Measurements from ENCODE around the gene ZC3H13.

DNA sequence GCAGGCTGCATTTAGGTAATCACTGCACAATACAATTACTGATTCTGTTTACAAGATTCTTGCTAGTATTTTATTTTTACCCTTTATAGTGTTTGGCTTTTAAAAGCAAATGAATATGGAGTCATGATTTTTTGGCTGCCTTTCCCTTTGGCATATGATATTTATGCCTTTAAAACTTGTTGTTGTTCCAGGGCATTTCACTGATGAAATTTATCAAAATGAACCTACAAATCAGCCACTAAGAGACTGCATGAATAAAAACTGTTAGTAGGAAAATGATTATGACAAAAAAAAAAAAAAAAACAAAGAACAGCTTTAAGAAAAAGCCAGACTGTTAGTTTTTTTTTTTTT is 49.7 kb upstream of the ZC3H13 start:
- TF ChIP-seq, protein P1, sequence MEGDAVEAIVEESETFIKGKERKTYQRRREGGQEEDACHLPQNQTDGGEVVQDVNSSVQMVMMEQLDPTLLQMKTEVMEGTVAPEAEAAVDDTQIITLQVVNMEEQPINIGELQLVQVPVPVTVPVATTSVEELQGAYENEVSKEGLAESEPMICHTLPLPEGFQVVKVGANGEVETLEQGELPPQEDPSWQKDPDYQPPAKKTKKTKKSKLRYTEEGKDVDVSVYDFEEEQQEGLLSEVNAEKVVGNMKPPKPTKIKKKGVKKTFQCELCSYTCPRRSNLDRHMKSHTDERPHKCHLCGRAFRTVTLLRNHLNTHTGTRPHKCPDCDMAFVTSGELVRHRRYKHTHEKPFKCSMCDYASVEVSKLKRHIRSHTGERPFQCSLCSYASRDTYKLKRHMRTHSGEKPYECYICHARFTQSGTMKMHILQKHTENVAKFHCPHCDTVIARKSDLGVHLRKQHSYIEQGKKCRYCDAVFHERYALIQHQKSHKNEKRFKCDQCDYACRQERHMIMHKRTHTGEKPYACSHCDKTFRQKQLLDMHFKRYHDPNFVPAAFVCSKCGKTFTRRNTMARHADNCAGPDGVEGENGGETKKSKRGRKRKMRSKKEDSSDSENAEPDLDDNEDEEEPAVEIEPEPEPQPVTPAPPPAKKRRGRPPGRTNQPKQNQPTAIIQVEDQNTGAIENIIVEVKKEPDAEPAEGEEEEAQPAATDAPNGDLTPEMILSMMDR (IDR thresholded peaks at IDR 0.05): no peak
- no peak for TF ChIP-seq POLR2AphosphoS5 (IDR thresholded peaks at IDR 0.05)
- TF ChIP-seq POLR2A (IDR thresholded peaks at IDR 0.05): no peak

Data from upper lobe of left lung (tissue), 4 donors.